ENCODE measurements around the gene KIF21B. TPM values are rescaled to one million over a fixed set of nuclear protein-coding genes. Genes with fewer than 3 reads are reported as not detected.

Gene KIF21B
- total RNA-seq, 1 experiment from 2014 or later = 0.60 TPM

DNA sequence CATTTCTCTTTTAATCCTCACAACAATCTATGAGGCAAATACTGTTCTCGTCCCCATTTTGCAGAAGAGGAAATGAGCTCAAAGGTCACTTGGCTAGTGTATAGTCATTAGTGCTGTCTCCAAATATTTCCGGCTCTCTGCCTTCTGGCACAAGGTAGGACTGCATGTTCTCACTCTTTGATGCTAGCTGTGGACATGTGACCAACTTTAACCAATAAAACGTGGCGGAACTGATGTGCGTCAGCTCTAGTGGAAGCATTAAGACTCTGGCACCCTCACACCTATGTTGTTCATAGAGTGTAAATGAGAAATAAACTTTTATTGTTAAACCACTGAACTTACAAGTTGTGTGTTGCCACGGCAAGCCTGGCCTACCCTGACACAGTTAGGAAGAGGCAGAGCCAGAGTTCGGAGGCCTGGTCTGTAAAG lies 5.0 kb upstream of the KIF21B start:
- DNase-seq (ENCODE audit: low spot score) = no peak
- H3K36me3 ChIP-seq (ENCODE audit: insufficient read depth, low read length, poor library complexity, severe bottlenecking) = no peaks in the 10 kb centered on the region
- TF ChIP-seq EZH2 (IDR thresholded peaks at IDR 0.05; ENCODE audit: borderline replicate concordance, low read depth, low read length, poor library complexity, severe bottlenecking) = no peak
- TF ChIP-seq, protein P1, sequence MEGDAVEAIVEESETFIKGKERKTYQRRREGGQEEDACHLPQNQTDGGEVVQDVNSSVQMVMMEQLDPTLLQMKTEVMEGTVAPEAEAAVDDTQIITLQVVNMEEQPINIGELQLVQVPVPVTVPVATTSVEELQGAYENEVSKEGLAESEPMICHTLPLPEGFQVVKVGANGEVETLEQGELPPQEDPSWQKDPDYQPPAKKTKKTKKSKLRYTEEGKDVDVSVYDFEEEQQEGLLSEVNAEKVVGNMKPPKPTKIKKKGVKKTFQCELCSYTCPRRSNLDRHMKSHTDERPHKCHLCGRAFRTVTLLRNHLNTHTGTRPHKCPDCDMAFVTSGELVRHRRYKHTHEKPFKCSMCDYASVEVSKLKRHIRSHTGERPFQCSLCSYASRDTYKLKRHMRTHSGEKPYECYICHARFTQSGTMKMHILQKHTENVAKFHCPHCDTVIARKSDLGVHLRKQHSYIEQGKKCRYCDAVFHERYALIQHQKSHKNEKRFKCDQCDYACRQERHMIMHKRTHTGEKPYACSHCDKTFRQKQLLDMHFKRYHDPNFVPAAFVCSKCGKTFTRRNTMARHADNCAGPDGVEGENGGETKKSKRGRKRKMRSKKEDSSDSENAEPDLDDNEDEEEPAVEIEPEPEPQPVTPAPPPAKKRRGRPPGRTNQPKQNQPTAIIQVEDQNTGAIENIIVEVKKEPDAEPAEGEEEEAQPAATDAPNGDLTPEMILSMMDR (conservative IDR thresholded peaks at IDR 0.05; ENCODE audit: low read depth, low read length) = no peak
- no peaks in the 10 kb centered on the region for H3K9me3 ChIP-seq (ENCODE audit: low read depth, low read length, poor library complexity, severe bottlenecking)
- BruUV-seq (replicated peaks) = no TSS peak
- peaks cover 5% of the 10 kb centered on the region for H3K4me1 ChIP-seq (ENCODE audit: insufficient read depth, low read length, poor library complexity, severe bottlenecking)
- CTCF ChIA-PET = no interaction called here
- H3K27me3 ChIP-seq (replicated peaks; ENCODE audit: insufficient read depth, low read depth, low read length, poor library complexity) = no peaks in the 10 kb centered on the region
- no peak overlapping the region for H3K27ac ChIP-seq (ENCODE audit: low read depth, low read length, poor library complexity, severe bottlenecking)
- intact Hi-C loops (cut with micrococcal nuclease; ENCODE audit: unreplicated experiment) = no loop called here
- POLR2A ChIA-PET (ENCODE audit: low non-redundant PET) = no interaction called here
- H3K4me3 ChIP-seq (ENCODE audit: low read depth, low read length, poor library complexity, severe bottlenecking) = no peak overlapping the region

DNA sequence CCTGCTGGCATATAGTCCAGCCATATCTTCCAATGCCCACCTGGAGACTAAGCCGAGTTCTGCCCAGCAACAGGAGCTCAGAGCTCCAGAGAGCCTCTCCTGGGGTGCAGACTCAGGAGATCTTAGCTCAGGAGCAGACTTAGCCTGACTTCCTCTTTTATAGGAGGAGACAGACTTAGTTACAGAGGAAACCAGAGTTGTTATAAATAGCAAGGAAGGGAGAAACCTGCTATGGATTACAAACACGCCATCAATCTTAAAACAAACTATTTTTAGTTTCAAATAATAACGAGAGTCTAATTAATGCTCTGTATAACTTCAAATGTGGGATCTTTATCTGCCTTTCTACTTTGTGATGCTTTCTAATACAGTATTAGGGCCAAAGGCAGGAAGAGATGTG lies 3.3 kb upstream of the KIF21B start:
- DNase-seq (ENCODE audit: low spot score) = no peak
- no TSS peak for BruUV-seq (replicated peaks)
- intact Hi-C loops (cut with micrococcal nuclease; ENCODE audit: unreplicated experiment) = no loop called here
- Histone ChIP-seq H3K27ac (ENCODE audit: low read depth, low read length, poor library complexity, severe bottlenecking) (no peak overlapping the region), H3K27me3 (replicated peaks; ENCODE audit: insufficient read depth, low read depth, low read length, poor library complexity) (peaks cover 10% of the 10 kb centered on the region), H3K36me3 (ENCODE audit: insufficient read depth, low read length, poor library complexity, severe bottlenecking) (no peaks in the 10 kb centered on the region), H3K4me1 (ENCODE audit: insufficient read depth, low read length, poor library complexity, severe bottlenecking) (peaks cover 12% of the 10 kb centered on the region), H3K9me3 (ENCODE audit: low read depth, low read length, poor library complexity, severe bottlenecking) (no peaks in the 10 kb centered on the region), H3K4me3 (ENCODE audit: low read depth, low read length, poor library complexity, severe bottlenecking) (no peak overlapping the region)
- POLR2A ChIA-PET (ENCODE audit: low non-redundant PET) = no interaction called here
- CTCF ChIA-PET = no interaction called here
- TF ChIP-seq, protein P1 (conservative IDR thresholded peaks at IDR 0.05; ENCODE audit: low read depth, low read length) = no peak
- TF ChIP-seq EZH2 (IDR thresholded peaks at IDR 0.05; ENCODE audit: borderline replicate concordance, low read depth, low read length, poor library complexity, severe bottlenecking) = no peak

DNA sequence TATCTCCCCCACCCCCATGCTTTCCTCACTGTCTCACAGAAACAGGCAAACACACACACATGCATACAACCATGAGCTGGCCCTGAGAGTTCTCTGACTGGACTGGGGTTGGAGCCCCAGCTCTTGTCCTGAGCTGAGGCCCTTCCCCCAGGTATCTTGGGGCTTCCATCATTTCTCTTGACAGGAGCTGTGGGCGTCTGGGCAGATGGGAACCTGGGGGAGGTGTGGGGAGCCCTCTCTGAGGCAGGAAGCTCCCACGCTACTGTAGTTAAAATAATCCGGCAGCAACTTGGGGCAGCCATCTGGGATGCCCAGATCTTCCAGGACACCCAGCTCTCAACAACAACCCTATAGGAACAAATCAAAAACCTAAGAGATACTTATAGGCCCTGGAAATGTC lies 2.7 kb upstream of the KIF21B start:
- H3K4me3 ChIP-seq (ENCODE audit: low read depth, low read length, poor library complexity, severe bottlenecking) = no peak overlapping the region
- POLR2A ChIA-PET (ENCODE audit: low non-redundant PET) = no interaction called here
- peaks cover 12% of the 10 kb centered on the region for H3K4me1 ChIP-seq (ENCODE audit: insufficient read depth, low read length, poor library complexity, severe bottlenecking)
- no peak overlapping the region for H3K27ac ChIP-seq (ENCODE audit: low read depth, low read length, poor library complexity, severe bottlenecking)
- intact Hi-C loops (cut with micrococcal nuclease; ENCODE audit: unreplicated experiment) = no loop called here
- no peak for DNase-seq (ENCODE audit: low spot score)
- H3K36me3 ChIP-seq (ENCODE audit: insufficient read depth, low read length, poor library complexity, severe bottlenecking) = no peaks in the 10 kb centered on the region
- H3K27me3 ChIP-seq (replicated peaks; ENCODE audit: insufficient read depth, low read depth, low read length, poor library complexity) = peaks cover 10% of the 10 kb centered on the region
- no peak for TF ChIP-seq EZH2 (IDR thresholded peaks at IDR 0.05; ENCODE audit: borderline replicate concordance, low read depth, low read length, poor library complexity, severe bottlenecking)
- TF ChIP-seq, protein P1 (conservative IDR thresholded peaks at IDR 0.05; ENCODE audit: low read depth, low read length) = no peak
- H3K9me3 ChIP-seq (ENCODE audit: low read depth, low read length, poor library complexity, severe bottlenecking) = no peaks in the 10 kb centered on the region
- BruUV-seq (replicated peaks) = no TSS peak
- CTCF ChIA-PET = no interaction called here

Measured in A673 (cell line).